A549 treated with CORT108297 at 1 μM for 4 hours (cell line): Measurements from ENCODE around the gene CYP2U1. TPM values are rescaled to one million over a fixed set of nuclear protein-coding genes. Genes with fewer than 3 reads are reported as not detected.

Experiments
- total RNA-seq: library from RNA; stranded (reverse); fragments of 200-300 nt; extraction: Qiagen RNA extraction; gene quantifications from 5 replicates; pipeline ENCODE4 v1.2.3, GENCODE V29; 2022

CYP2U1 gene
- total RNA-seq, result 1.3 to 2.0 TPM (median 1.7 TPM) in 5 replicates

DNA sequence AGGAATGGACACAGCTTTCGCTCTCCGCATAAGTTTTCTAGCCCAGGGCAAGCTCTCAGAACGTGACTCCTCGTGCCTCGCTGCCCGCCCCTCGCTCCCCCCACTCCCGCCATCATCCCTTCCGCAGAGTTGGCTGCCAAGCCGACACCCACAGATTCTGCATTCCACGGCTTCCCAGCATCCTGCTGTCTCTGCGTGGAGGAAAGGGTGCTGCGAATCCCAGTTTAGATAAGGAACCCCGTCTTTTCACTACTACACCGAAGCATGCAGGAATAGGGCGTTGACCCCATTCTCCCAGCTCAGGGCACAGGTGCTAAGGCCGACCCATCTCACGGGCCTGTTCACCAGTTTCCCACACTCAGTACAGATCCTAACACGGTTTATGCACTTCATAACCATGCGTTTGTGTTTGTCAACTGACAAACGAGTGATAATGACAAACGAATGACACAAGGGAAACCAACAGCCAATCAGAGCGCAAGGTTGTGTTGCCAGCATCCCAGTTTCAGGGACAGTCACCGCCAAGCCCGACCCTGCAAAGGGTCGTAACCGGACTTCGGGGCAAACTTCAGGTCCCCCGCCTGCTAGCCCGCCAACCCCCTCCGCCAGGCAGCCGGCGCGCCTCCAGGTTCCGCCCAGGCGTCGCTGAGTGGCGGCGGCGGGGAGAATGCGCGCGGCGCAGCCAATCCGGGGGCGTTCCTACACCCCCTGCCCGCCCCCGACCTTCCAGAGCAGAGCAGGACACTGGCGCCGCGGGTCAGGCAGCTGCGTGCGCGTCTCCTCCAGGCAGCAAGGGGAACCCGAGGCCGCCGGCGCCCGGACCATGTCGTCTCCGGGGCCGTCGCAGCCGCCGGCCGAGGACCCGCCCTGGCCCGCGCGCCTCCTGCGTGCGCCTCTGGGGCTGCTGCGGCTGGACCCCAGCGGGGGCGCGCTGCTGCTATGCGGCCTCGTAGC lies at the start of gene CYP2U1:
CYP2U1 (plus strand) TSS at position 729 of the 954 bp plus-strand sequence; CDS start at position 824, 95 bp downstream.

DNA sequence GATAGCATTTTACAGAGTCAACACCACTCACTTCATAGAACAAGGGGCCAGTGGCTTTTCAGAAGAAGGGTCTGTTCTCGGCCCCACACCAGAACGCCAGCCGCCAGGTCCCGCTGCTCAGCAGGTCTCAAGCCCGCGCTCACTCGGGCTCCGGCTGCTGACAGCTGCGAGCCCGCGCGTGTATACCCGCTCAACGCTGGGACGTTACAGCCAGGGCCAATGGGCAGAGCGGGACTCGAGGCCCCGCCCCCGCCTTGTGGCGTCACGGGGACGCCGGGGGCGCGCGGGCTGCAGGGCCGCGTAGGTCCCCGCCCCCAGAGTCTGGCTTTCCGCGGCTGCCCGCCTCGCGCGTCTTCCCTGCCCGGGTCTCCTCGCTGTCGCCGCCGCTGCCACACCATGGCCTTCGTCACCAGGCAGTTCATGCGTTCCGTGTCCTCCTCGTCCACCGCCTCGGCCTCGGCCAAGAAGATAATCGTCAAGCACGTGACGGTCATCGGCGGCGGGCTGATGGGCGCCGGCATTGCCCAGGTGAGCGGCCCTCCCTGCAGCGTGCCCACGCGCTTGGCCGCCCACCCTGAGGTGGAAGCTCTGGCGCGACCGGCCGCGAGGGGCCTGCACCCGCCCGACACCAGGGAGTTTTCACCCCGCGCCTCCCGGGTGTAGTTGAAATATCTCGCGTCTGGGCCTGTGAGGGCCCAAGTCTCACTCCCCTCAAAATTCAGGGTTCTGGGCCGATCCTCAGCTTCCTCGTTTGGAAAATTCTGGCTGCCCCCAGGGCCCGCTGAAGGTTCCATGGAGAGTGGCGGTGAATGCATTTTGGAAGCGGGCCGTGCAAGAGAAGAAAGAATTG lies 58.4 kb downstream of the CYP2U1 start, which contains the start of gene HADH:
HADH (plus strand) TSS at position 353 of the 850 bp plus-strand sequence; CDS start at position 397, 44 bp downstream.

Other genes with a start within 250 kb of the CYP2U1 start
- 24.5 to 34.6 TPM (median 29.4 TPM) in 5 replicates for gene PAPSS1, start 211.3 kb upstream of the CYP2U1 start, total RNA-seq
- 16.7 to 23.9 TPM (median 20.7 TPM) in 5 replicates for gene SGMS2, start 106.6 kb upstream of the CYP2U1 start, total RNA-seq
- 22.1 to 25.1 TPM (median 24.6 TPM) in 5 replicates for gene HADH, start 58.3 kb downstream of the CYP2U1 start, total RNA-seq
- 0.17 TPM in 1 of 5 replicates, not detected in the others for gene LEF1, start 237.4 kb downstream of the CYP2U1 start, total RNA-seq